Skeletal muscle cell (primary cell): ENCODE data around the gene ACAP3.
"Not testable (repeated sequence)": the region's sequence is repeated elsewhere in the genome, so short reads cannot be mapped to it uniquely, and the experiment has no call there.

ENCODE experiments used
- DNase-seq: peaks from one replicate; pipeline ENCODE4 v3.0.0-alpha.2; 2010; ENCODE audit warnings: low read depth
- H3K4me3 ChIP-seq: 2 replicates; pipeline ENCODE4 v1.5.1; 2011; ENCODE audit warnings: low read depth, mild to moderate bottlenecking, control low read depth, low read length, moderate library complexity

ACAP3 gene

GRCh38 chr1:1253972-1254666 is 53.6 kb downstream of the ACAP3 start:
- DNase-seq: no peak
- no peak overlapping the region for H3K4me3 ChIP-seq

- DNase-seq: no peak
- no peak overlapping the region for H3K4me3 ChIP-seq
Measured at GRCh38 chr1:1253314-1253713, 54.4 kb downstream of the ACAP3 start.

GRCh38 chr1:1250786-1251284 is 56.9 kb downstream of the ACAP3 start:
- no peak overlapping the region for H3K4me3 ChIP-seq
- DNase-seq: no peak

- not testable (repeated sequence) for DNase-seq, H3K4me3 ChIP-seq
Measured at GRCh38 chr1:1248009-1248913, 59.5 kb downstream of the ACAP3 start.

- no peak overlapping the region for H3K4me3 ChIP-seq
Measured at GRCh38 chr1:1247341-1247913, 60.3 kb downstream of the ACAP3 start.

GRCh38 chr1:1246577-1247340 is 61.0 kb downstream of the ACAP3 start, which contains the start of gene C1QTNF12:
TSS of gene C1QTNF12 (minus strand) at chr1:1246722. CDS start at chr1:1246690, 32 bp downstream.
- DNase-seq: no peak
- no peak within 1 kb of the TSS for H3K4me3 ChIP-seq

More at GRCh38 chr1:1247341-1247913, 60.3 kb downstream of the ACAP3 start:
- DNase-seq: no peak

GRCh38 chr1:1245817-1246576 is 61.7 kb downstream of the ACAP3 start:
- H3K4me3 ChIP-seq: no peak overlapping the region

GRCh38 chr1:1245178-1245816 is 62.4 kb downstream of the ACAP3 start:
- no peak for DNase-seq
- H3K4me3 ChIP-seq: no peak overlapping the region

More at GRCh38 chr1:1245817-1246576, 61.7 kb downstream of the ACAP3 start:
- no peak for DNase-seq

- no peak for DNase-seq
- H3K4me3 ChIP-seq: no peak overlapping the region
Measured at GRCh38 chr1:1244192-1244811, 63.4 kb downstream of the ACAP3 start.

- H3K4me3 ChIP-seq: no peak overlapping the region
- no peak for DNase-seq
Measured at GRCh38 chr1:1243807-1244191, 63.9 kb downstream of the ACAP3 start.

GRCh38 chr1:1243266-1243660 is 64.5 kb downstream of the ACAP3 start:
- no peak overlapping the region for H3K4me3 ChIP-seq

GRCh38 chr1:1242461-1243265 is 65.1 kb downstream of the ACAP3 start:
- H3K4me3 ChIP-seq: no peak overlapping the region
- DNase-seq: no peak

More at GRCh38 chr1:1243266-1243660, 64.5 kb downstream of the ACAP3 start:
- no peak for DNase-seq
